Hepatocyte (in vitro differentiated cells): ENCODE data around the gene TMEM259. TPM values are rescaled to one million over a fixed set of nuclear protein-coding genes. Genes with fewer than 3 reads are reported as not detected.

Experiments
- DNase-seq: peaks from one replicate; pipeline ENCODE4 v3.0.0-alpha.2; 2016; ENCODE audit warnings: low spot score
- H2AFZ ChIP-seq: fragments of 200-600 bp; sonication (generic); 2 replicates; pipeline ENCODE4 v1.6.0; 2016; ENCODE audit warnings: antibody characterized with exemption, mild to moderate bottlenecking
- H3K27ac ChIP-seq: fragments of 200-600 bp; sonication (generic); 2 replicates; pipeline ENCODE4 v1.5.1; 2016; ENCODE audit warnings: mild to moderate bottlenecking
- H3K27me3 ChIP-seq: fragments of 200-600 bp; sonication (generic); 2 replicates; pipeline ENCODE4 v1.6.1; 2016
- H3K36me3 ChIP-seq: fragments of 200-600 bp; sonication (generic); replicated peaks from 2 replicates; pipeline ENCODE4 v1.5.1; 2016; ENCODE audit warnings: low read depth; ENCODE audit not compliant: insufficient read depth
- H3K4me1 ChIP-seq: fragments of 200-600 bp; sonication (generic); 2 replicates; pipeline ENCODE4 v1.5.1; 2016; ENCODE audit warnings: mild to moderate bottlenecking, moderate library complexity; ENCODE audit not compliant: insufficient read depth
- H3K4me2 ChIP-seq: fragments of 200-600 bp; sonication (generic); 2 replicates; pipeline ENCODE4 v1.6.0; 2016
- H3K4me3 ChIP-seq: fragments of 200-600 bp; sonication (generic); 2 replicates; pipeline ENCODE4 v1.5.1; 2016; ENCODE audit warnings: mild to moderate bottlenecking
- H3K79me2 ChIP-seq: fragments of 200-600 bp; sonication (generic); 2 replicates; pipeline ENCODE4 v1.6.0; 2017; ENCODE audit warnings: mild to moderate bottlenecking
- H3K9me2 ChIP-seq: fragments of 200-600 bp; sonication (generic); replicated peaks from 2 replicates; pipeline ENCODE4 v1.6.0; 2017; ENCODE audit warnings: mild to moderate bottlenecking; ENCODE audit not compliant: insufficient read depth
- H3K9me3 ChIP-seq: fragments of 200-600 bp; sonication (generic); 2 replicates; pipeline ENCODE4 v1.5.1; 2016; ENCODE audit warnings: low read depth, mild to moderate bottlenecking
- H4K20me1 ChIP-seq: fragments of 200-600 bp; sonication (generic); 2 replicates; pipeline ENCODE4 v1.6.0; 2016; ENCODE audit warnings: mild to moderate bottlenecking; ENCODE audit not compliant: insufficient read depth, poor library complexity, severe bottlenecking
- EZH2 ChIP-seq: fragments of 200-600 bp; sonication (generic); IDR thresholded peaks from 2 replicates; pipeline ENCODE4 v1.6.1; 2016; ENCODE audit warnings: antibody characterized with exemption, mild to moderate bottlenecking, borderline replicate concordance
- EZH2phosphoT487 ChIP-seq: fragments of 200-600 bp; sonication (generic); IDR thresholded peaks from one replicate; pipeline ENCODE4 v1.6.1; 2018; ENCODE audit warnings: antibody characterized with exemption, mild to moderate bottlenecking, low read depth, moderate library complexity; ENCODE audit not compliant: unreplicated experiment, severe bottlenecking
- WGBS: methylation state at CpG from one replicate; pipeline ENCODE4 v1.1.6; 2016; ENCODE audit warnings: low lambda C conversion rate; ENCODE audit errors: missing lambda C conversion rate; 5-methylcytosine and 5-hydroxymethylcytosine counted together
- polyA plus RNA-seq: library from polyadenylated mRNA; unstranded; fragments of >200 nt; fragmentation: Nextera tagmentation; extraction: Ambion mirVana; gene quantifications from 2 replicates; pipeline ENCODE4 v1.2.1, GENCODE V29; 2016
- total RNA-seq: library from RNA; depleted of rRNA; stranded (reverse); fragments of >200 nt; gene quantifications from 2 replicates; pipeline ENCODE4 v1.2.3, GENCODE V29; 2014
- TF ChIP-seq, protein P1 (sequence below): fragments of 200-600 bp; sonication (generic); IDR thresholded peaks from 2 replicates; pipeline ENCODE4 v1.5.1; 2016; ENCODE audit warnings: antibody characterized with exemption, mild to moderate bottlenecking; ENCODE audit not compliant: poor library complexity

The TMEM259 gene
- total and polyA plus RNA-seq, 2 experiments from 2014 or later = 169 to 311 TPM

DNA sequence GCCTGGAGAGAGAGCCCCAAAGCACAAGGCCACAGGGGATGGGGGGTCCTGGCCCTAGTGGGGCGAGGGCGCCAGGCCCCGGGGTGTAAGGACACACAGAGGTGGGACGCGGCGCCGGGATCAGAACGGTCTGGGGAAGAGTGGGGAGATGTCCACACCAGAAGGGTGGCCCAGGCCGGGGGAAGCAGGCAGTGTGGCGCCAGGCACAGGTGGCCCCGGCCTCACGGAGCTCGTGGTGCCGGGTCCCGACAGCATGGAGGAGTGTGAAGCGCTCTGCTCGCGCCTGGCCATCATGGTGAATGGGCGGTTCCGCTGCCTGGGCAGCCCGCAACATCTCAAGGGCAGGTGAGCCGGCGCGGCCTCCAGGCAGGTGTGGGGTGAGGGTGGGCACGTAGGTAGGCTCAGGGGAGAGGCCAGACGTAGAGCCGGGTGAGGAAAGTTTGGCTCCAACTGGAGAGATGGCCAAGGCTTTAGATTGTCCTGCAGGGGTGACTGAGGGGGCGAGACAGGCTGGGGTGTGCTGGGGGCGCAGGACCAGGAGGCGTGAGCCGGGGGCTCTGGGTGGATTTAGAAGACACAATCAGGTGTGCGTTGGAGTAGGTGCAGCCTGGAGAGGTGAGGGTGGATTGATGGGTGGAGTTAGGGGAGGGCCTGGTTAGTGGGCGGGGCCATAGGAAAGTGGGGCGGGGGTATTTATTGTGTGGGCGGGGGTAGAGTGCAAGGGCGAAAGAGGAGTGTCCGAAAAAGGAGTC, 43.2 kb upstream of the TMEM259 start:
- no peak overlapping the region for H2AFZ ChIP-seq
- WGBS = 96% methylated on average over 28 of the region's 37 CpGs
- no peak overlapping the region for H3K4me2 ChIP-seq

DNA sequence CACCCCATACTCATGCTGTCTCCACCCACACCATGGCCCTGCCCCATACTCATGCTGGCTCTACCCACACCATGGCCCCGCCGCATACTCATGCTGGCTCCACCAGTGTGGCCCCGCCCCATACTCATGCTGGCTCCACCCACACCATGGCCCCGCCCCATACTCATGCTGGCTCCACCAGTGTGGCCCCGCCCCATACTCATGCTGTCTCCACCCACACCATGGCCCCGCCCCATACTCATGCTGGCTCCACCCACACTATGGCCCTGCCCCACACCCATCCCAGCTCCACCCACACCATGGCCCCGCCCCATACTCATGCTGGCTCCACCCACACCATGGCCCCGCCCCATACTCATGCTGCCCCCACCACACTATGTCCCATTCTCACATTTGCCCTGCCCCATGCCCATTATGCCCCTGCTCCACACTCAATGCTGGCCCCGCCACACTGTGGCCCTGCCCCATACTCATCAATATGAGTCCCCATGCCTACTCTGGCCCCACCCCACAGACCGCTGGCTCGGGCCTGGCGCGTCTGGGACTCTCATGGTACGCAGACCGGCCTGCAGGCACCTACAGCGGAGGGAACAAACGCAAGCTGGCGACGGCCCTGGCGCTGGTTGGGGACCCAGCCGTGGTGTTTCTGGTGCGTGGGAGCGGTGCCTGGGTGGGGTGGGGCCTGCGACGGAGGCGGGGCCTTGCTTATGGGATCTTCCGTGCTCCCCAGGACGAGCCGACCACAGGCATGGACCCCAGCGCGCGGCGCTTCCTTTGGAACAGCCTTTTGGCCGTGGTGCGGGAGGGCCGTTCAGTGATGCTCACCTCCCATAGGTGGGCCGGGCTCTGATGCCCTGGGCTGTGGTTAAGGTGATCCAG, 42.3 kb upstream of the TMEM259 start:
- no peak for TF ChIP-seq EZH2
- no peak overlapping the region for H3K4me3 ChIP-seq
- H4K20me1 ChIP-seq = no peaks in the 10 kb centered on the region
- no peak overlapping the region for H3K27ac ChIP-seq
- no peaks in the 10 kb centered on the region for H3K36me3 ChIP-seq
- peaks cover 13% of the 10 kb centered on the region for H3K27me3 ChIP-seq
- no peak for DNase-seq
- H2AFZ ChIP-seq = no peak overlapping the region
- H3K9me2 ChIP-seq = no peaks in the 10 kb centered on the region
- H3K4me1 ChIP-seq = peaks cover 28% of the 10 kb centered on the region
- no peaks in the 10 kb centered on the region for H3K79me2 ChIP-seq
- no peaks in the 10 kb centered on the region for H3K9me3 ChIP-seq
- no peak overlapping the region for H3K4me2 ChIP-seq
- WGBS = 99% methylated on average over 19 of the region's 37 CpGs

More for the DNA sequence above, 43.2 kb upstream of the TMEM259 start:
- Histone ChIP-seq H3K9me3 (no peaks in the 10 kb centered on the region), H3K4me3 (no peak overlapping the region), H3K27ac (no peak overlapping the region), H3K27me3 (peaks cover 19% of the 10 kb centered on the region), H3K4me1 (peaks cover 28% of the 10 kb centered on the region), H4K20me1 (no peaks in the 10 kb centered on the region), H3K9me2 (no peaks in the 10 kb centered on the region), H3K79me2 (no peaks in the 10 kb centered on the region), H3K36me3 (no peaks in the 10 kb centered on the region)
- no peak for TF ChIP-seq EZH2
- no peak for TF ChIP-seq EZH2phosphoT487
- TF ChIP-seq, protein P1, sequence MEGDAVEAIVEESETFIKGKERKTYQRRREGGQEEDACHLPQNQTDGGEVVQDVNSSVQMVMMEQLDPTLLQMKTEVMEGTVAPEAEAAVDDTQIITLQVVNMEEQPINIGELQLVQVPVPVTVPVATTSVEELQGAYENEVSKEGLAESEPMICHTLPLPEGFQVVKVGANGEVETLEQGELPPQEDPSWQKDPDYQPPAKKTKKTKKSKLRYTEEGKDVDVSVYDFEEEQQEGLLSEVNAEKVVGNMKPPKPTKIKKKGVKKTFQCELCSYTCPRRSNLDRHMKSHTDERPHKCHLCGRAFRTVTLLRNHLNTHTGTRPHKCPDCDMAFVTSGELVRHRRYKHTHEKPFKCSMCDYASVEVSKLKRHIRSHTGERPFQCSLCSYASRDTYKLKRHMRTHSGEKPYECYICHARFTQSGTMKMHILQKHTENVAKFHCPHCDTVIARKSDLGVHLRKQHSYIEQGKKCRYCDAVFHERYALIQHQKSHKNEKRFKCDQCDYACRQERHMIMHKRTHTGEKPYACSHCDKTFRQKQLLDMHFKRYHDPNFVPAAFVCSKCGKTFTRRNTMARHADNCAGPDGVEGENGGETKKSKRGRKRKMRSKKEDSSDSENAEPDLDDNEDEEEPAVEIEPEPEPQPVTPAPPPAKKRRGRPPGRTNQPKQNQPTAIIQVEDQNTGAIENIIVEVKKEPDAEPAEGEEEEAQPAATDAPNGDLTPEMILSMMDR = no peak
- no peak for DNase-seq

DNA sequence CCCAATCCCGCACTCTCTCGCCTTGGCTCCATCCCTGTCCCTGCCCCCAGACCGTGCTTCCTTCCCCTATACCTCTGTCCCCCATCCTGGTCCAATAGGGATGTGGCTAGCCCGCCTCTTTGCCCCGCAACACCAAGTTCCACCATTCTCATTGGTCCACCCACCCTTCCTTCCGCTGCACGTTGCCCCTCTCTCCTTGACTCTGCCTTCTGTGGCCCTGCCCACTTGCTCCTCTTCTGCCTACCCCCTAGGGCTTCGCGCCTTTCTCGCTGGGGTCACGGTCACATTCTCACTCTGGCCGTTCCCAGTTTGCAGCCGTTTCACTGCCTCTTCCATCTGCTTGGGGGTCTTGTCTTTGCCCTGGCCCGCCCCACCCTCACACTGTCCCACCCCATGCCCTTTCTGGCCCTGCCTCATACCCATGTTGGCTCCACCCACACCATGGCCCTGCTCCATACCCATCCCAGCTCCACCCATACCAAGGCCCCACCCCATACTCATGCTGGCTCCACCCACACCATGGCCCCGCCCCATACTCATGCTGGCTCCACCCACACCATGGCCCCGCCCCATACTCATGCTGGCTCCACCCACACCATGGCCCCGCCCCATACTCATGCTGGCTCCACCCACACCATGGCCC, 41.6 kb upstream of the TMEM259 start:
- H3K4me1 ChIP-seq = peaks cover 28% of the 10 kb centered on the region
- H3K4me2 ChIP-seq = no peak overlapping the region
- no peaks in the 10 kb centered on the region for H3K36me3 ChIP-seq
- peaks cover 8% of the 10 kb centered on the region for H3K27me3 ChIP-seq
- H3K27ac ChIP-seq = no peak overlapping the region
- H3K9me3 ChIP-seq = peaks cover 3% of the 10 kb centered on the region
- DNase-seq = no peak
- no peaks in the 10 kb centered on the region for H4K20me1 ChIP-seq
- H3K9me2 ChIP-seq = no peaks in the 10 kb centered on the region
- no peaks in the 10 kb centered on the region for H3K79me2 ChIP-seq
- H2AFZ ChIP-seq = no peak overlapping the region
- WGBS = 90% methylated on average over 15 of the region's 17 CpGs
- TF ChIP-seq EZH2 = no peak
- H3K4me3 ChIP-seq = no peak overlapping the region

DNA sequence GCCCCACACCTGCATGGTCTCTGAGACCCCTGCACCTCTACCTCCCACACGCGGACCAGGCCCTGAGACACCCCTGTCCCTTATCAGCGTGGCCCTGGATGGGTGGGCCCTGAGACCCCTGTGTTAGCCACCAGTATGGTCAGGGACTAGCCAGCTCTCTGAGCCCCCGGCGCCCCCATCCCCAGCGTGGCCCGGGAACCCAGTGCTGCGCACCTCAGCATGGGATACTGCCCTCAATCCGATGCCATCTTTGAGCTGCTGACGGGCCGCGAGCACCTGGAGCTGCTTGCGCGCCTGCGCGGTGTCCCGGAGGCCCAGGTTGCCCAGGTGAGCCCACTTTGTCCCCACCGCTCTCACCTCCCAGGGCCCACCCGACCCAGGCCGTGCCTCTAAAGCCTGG, 41.1 kb upstream of the TMEM259 start:
- peaks cover 4% of the 10 kb centered on the region for H3K9me3 ChIP-seq
- no peaks in the 10 kb centered on the region for H3K79me2 ChIP-seq
- H3K9me2 ChIP-seq = no peaks in the 10 kb centered on the region
- peaks cover 3% of the 10 kb centered on the region for H3K27me3 ChIP-seq
- no peaks in the 10 kb centered on the region for H3K36me3 ChIP-seq
- no peak overlapping the region for H2AFZ ChIP-seq
- DNase-seq = no peak
- peaks cover 23% of the 10 kb centered on the region for H3K4me1 ChIP-seq
- H3K4me2 ChIP-seq = no peak overlapping the region
- H4K20me1 ChIP-seq = no peaks in the 10 kb centered on the region
- no peak overlapping the region for H3K4me3 ChIP-seq
- over 99% methylated on average over 20 of the region's 20 CpGs for WGBS
- TF ChIP-seq, protein P1 = no peak
- TF ChIP-seq EZH2 (no peak), EZH2phosphoT487 (no peak)
- no peak overlapping the region for H3K27ac ChIP-seq
